Sigmoid colon (tissue), 4 donors: ENCODE data around the gene DDX51.

Source experiments
- EP300 ChIP-seq, 4 donors: sonication (generic); formaldehyde crosslinking; IDR thresholded peaks; one replicate each; pipeline ENCODE4 v1.6.1; 2017; ENCODE audit warnings: antibody characterized with exemption in 4 of 4
- POLR2A ChIP-seq, 2 donors: fragments of 450-650 bp; IDR thresholded peaks; one replicate each; pipeline ENCODE4 v1.6.1; 2016; ENCODE audit warnings: antibody characterized with exemption in 2 of 2, mild to moderate bottlenecking in 2 of 2, moderate library complexity in 2 of 2
- POLR2AphosphoS5 ChIP-seq, 4 donors: sonication (generic); formaldehyde crosslinking; IDR thresholded peaks; one replicate each; pipeline ENCODE4 v1.6.1; 2017; ENCODE audit warnings: antibody characterized with exemption in 4 of 4
- TF ChIP-seq, protein P1 (sequence below), 4 experiments: fragments of 450-650 bp in 3 of 4; fragments of 200-600 bp in 1 of 4; IDR thresholded peaks; one replicate each; pipeline ENCODE4 v1.5.1; 2016 to 2019; ENCODE audit warnings: antibody characterized with exemption in 4 of 4, mild to moderate bottlenecking in 3 of 4, moderate library complexity in 2 of 4

GRCh38 chr12:132176920-132177551, 32.9 kb upstream of the DDX51 start:
- TF ChIP-seq, protein P1, sequence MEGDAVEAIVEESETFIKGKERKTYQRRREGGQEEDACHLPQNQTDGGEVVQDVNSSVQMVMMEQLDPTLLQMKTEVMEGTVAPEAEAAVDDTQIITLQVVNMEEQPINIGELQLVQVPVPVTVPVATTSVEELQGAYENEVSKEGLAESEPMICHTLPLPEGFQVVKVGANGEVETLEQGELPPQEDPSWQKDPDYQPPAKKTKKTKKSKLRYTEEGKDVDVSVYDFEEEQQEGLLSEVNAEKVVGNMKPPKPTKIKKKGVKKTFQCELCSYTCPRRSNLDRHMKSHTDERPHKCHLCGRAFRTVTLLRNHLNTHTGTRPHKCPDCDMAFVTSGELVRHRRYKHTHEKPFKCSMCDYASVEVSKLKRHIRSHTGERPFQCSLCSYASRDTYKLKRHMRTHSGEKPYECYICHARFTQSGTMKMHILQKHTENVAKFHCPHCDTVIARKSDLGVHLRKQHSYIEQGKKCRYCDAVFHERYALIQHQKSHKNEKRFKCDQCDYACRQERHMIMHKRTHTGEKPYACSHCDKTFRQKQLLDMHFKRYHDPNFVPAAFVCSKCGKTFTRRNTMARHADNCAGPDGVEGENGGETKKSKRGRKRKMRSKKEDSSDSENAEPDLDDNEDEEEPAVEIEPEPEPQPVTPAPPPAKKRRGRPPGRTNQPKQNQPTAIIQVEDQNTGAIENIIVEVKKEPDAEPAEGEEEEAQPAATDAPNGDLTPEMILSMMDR (IDR thresholded peaks at IDR 0.05), result no peak
- TF ChIP-seq POLR2A (IDR thresholded peaks at IDR 0.05) (no peak), POLR2AphosphoS5 (IDR thresholded peaks at IDR 0.05) (no peak), EP300 (IDR thresholded peaks at IDR 0.05) (no peak)
